BLaER1 (cell line): ENCODE measurements around the gene MZB1.
A peak's percentile ranks its signal among the peaks of the same experiment; 100 is the strongest.

Source experiments
- H3K27ac ChIP-seq: shearing (Covaris generic); formaldehyde crosslinking; 2 replicates; pipeline ENCODE4 v1.8.1; 2022
- H3K27me3 ChIP-seq: shearing (Covaris generic); formaldehyde crosslinking; 2 replicates; pipeline ENCODE4 v1.8.1; 2022
- H3K36me3 ChIP-seq: shearing (Covaris generic); formaldehyde crosslinking; 2 replicates; pipeline ENCODE4 v1.8.1; 2022
- H3K4me1 ChIP-seq: shearing (Covaris generic); formaldehyde crosslinking; 2 replicates; pipeline ENCODE4 v1.8.1; 2022
- H3K4me2 ChIP-seq: shearing (Covaris generic); formaldehyde crosslinking; 2 replicates; pipeline ENCODE4 v1.8.1; 2022
- H3K4me3 ChIP-seq: shearing (Covaris generic); formaldehyde crosslinking; 2 replicates; pipeline ENCODE4 v1.8.1; 2022
- H3K9ac ChIP-seq: shearing (Covaris generic); formaldehyde crosslinking; 2 replicates; pipeline ENCODE4 v1.8.1; 2022
- H3K9me3 ChIP-seq: shearing (Covaris generic); formaldehyde crosslinking; 2 replicates; pipeline ENCODE4 v1.8.1; 2022
- H4K20me1 ChIP-seq: shearing (Covaris generic); formaldehyde crosslinking; 2 replicates; pipeline ENCODE4 v1.8.1; 2022
- Cebpa-rat ChIP-seq: shearing (Covaris generic); IDR thresholded peaks from 2 replicates; pipeline ENCODE4 v1.8.1; 2022

The MZB1 gene

GRCh38 chr5:139419226-139420192 lies 29.8 kb upstream of the MZB1 start:
- Histone ChIP-seq H3K27ac (peak overlapping the region; percentile 81), H3K9me3 (no peaks in the 10 kb centered on the region), H3K27me3 (no peaks in the 10 kb centered on the region), H3K4me1 (peaks cover 77% of the 10 kb centered on the region), H3K4me2 (peak overlapping the region; percentile 83), H3K36me3 (peaks cover 20% of the 10 kb centered on the region), H3K4me3 (no peak overlapping the region), H4K20me1 (no peaks in the 10 kb centered on the region), H3K9ac (peak overlapping the region; percentile 44; the same call in 1 of the 2 replicates)
- no peak for TF ChIP-seq Cebpa-rat

- Histone ChIP-seq H3K36me3 (peaks cover 14% of the 10 kb centered on the region), H3K9me3 (no peaks in the 10 kb centered on the region), H3K4me3 (no peak overlapping the region), H4K20me1 (no peaks in the 10 kb centered on the region), H3K4me1 (peaks cover 84% of the 10 kb centered on the region), H3K4me2 (peak overlapping the region; percentile 83), H3K27ac (peak overlapping the region; percentile 81), H3K9ac (peak overlapping the region; percentile 44; the same call in 1 of the 2 replicates), H3K27me3 (no peaks in the 10 kb centered on the region)
- no peak for TF ChIP-seq Cebpa-rat
Observed at GRCh38 chr5:139418793-139419192, 29.1 kb upstream of the MZB1 start.

DNA sequence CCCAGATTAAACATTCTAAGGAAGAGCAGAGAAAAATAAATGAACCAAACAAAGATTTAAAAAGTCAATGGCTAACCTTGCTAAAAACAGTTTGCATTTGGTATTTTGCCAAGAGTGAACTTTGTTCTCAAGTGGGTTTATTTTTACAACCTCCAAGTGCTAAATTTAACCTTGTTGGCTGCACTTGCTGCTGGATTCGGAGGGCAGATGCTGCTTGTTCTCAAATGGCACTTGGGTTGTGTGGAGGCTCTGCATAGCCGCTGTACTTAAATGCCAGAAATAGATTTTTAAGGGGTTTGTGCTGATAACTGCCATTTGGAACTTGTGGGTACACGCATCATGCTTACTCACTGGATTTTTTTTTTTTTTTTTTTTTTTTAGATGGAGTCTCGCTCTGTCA lies 27.5 kb upstream of the MZB1 start:
- no peak for TF ChIP-seq Cebpa-rat
- Histone ChIP-seq H3K27me3 (no peaks in the 10 kb centered on the region), H3K9ac (peak overlapping the region; percentile 55; the same call in 1 of the 2 replicates), H3K27ac (peak overlapping the region; percentile 81), H3K36me3 (peaks cover 25% of the 10 kb centered on the region; the same call in 1 of the 2 replicates), H3K4me2 (peak overlapping the region; percentile 83), H3K4me3 (0 out of 2 replicates have a peak overlapping the region, but pooled peaks have one; percentile 4), H3K4me1 (peaks cover 86% of the 10 kb centered on the region), H3K9me3 (no peaks in the 10 kb centered on the region), H4K20me1 (no peaks in the 10 kb centered on the region)

- no peaks in the 10 kb centered on the region for H3K27me3 ChIP-seq
- H3K9ac ChIP-seq = peak overlapping the region; percentile 55; the same call in 1 of the 2 replicates
- H3K36me3 ChIP-seq = peaks cover 25% of the 10 kb centered on the region; the same call in 1 of the 2 replicates
- peaks cover 82% of the 10 kb centered on the region for H3K4me1 ChIP-seq
- H3K27ac ChIP-seq = peak overlapping the region; percentile 81
- no peaks in the 10 kb centered on the region for H4K20me1 ChIP-seq
- H3K4me2 ChIP-seq = peak overlapping the region; percentile 83
- no peaks in the 10 kb centered on the region for H3K9me3 ChIP-seq
- H3K4me3 ChIP-seq = 0 out of 2 replicates have a peak overlapping the region, but pooled peaks have one; percentile 4
- no peak for TF ChIP-seq Cebpa-rat
Observed at GRCh38 chr5:139416651-139417050, 26.9 kb upstream of the MZB1 start.

DNA sequence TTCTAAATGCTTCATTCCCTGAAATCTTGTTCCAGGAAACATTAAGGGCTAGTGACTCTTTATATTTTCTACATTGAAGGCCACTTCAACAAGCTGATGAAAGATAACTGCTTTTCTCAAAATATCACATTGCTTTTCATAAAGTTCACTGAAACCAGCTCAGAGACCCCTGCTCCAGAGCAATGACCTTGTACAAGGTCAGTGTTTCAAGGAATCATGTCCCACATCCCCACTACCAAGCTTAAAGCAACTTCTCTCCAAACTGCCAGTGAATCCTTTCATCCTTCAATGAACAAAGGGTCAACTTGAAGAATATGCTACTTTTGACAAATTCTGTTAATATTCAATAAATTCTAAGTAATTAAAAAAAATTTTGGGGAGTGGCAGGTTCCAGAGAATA lies 26.2 kb upstream of the MZB1 start:
- Histone ChIP-seq H3K9ac (peak overlapping the region; percentile 55; the same call in 1 of the 2 replicates), H4K20me1 (no peaks in the 10 kb centered on the region), H3K4me3 (no peak overlapping the region), H3K27ac (peak overlapping the region; percentile 81), H3K4me1 (peaks cover 83% of the 10 kb centered on the region), H3K9me3 (no peaks in the 10 kb centered on the region), H3K4me2 (peak overlapping the region; percentile 83), H3K36me3 (peaks cover 18% of the 10 kb centered on the region; the same call in 1 of the 2 replicates), H3K27me3 (no peaks in the 10 kb centered on the region)
- TF ChIP-seq Cebpa-rat = no peak

- H3K27ac ChIP-seq = peak overlapping the region; percentile 81
- no peaks in the 10 kb centered on the region for H3K9me3 ChIP-seq
- no peak for TF ChIP-seq Cebpa-rat
- no peak overlapping the region for H3K4me3 ChIP-seq
- peaks cover 18% of the 10 kb centered on the region; the same call in 1 of the 2 replicates for H3K36me3 ChIP-seq
- H3K27me3 ChIP-seq = no peaks in the 10 kb centered on the region
- H3K9ac ChIP-seq = peak overlapping the region; percentile 55
- no peaks in the 10 kb centered on the region for H4K20me1 ChIP-seq
- H3K4me1 ChIP-seq = peaks cover 84% of the 10 kb centered on the region
- peak overlapping the region; percentile 83 for H3K4me2 ChIP-seq
Observed at GRCh38 chr5:139415221-139415861, 25.6 kb upstream of the MZB1 start.

GRCh38 chr5:139414581-139415130 lies 24.9 kb upstream of the MZB1 start:
- Histone ChIP-seq H3K27ac (peak overlapping the region; percentile 81), H3K27me3 (no peaks in the 10 kb centered on the region), H3K4me1 (peaks cover 78% of the 10 kb centered on the region), H3K36me3 (peaks cover 18% of the 10 kb centered on the region; the same call in 1 of the 2 replicates), H3K9me3 (no peaks in the 10 kb centered on the region), H4K20me1 (no peaks in the 10 kb centered on the region), H3K4me3 (no peak overlapping the region), H3K4me2 (peak overlapping the region; percentile 83), H3K9ac (peak overlapping the region; percentile 55)
- no peak for TF ChIP-seq Cebpa-rat

GRCh38 chr5:139413963-139414362 lies 24.2 kb upstream of the MZB1 start:
- Histone ChIP-seq H3K27me3 (no peaks in the 10 kb centered on the region), H4K20me1 (no peaks in the 10 kb centered on the region), H3K4me2 (peak overlapping the region; percentile 83), H3K36me3 (peaks cover 18% of the 10 kb centered on the region; the same call in 1 of the 2 replicates), H3K9ac (no peak overlapping the region; the same call in 1 of the 2 replicates), H3K9me3 (no peaks in the 10 kb centered on the region), H3K4me3 (no peak overlapping the region), H3K27ac (no peak overlapping the region), H3K4me1 (peaks cover 73% of the 10 kb centered on the region)
- TF ChIP-seq Cebpa-rat = no peak

GRCh38 chr5:139413153-139413552 lies 23.4 kb upstream of the MZB1 start:
- no peak for TF ChIP-seq Cebpa-rat
- no peak overlapping the region for H3K4me3 ChIP-seq
- H3K9ac ChIP-seq = no peak overlapping the region
- H3K27me3 ChIP-seq = no peaks in the 10 kb centered on the region
- H3K27ac ChIP-seq = no peak overlapping the region
- H4K20me1 ChIP-seq = no peaks in the 10 kb centered on the region
- no peaks in the 10 kb centered on the region for H3K9me3 ChIP-seq
- no peak overlapping the region for H3K4me2 ChIP-seq
- H3K4me1 ChIP-seq = peaks cover 73% of the 10 kb centered on the region
- H3K36me3 ChIP-seq = 0 out of 2 replicates have a peak, but pooled peaks cover 18% of the 10 kb centered on the region
